ENCODE data around the gene REST. TPM values are rescaled to one million over a fixed set of nuclear protein-coding genes. Genes with fewer than 3 reads are reported as not detected.
A peak's percentile ranks its signal among the peaks of the same experiment; 100 is the strongest.

The REST gene
- total and polyA plus RNA-seq, 3 experiments from 2014 or later, result 45.2 to 177 (median 46.6) TPM

- Mint-ChIP-seq H3K27me3 (no peaks in the 10 kb centered on the region), H3K27ac (no peak overlapping the region), H3K4me1 (peaks cover 0 to 9% (median 0%) of the 10 kb centered on the region in 3 donors), H3K4me3 (no peak overlapping the region), H3K9me3 (no peaks in the 10 kb centered on the region), H3K36me3 (peaks cover 0 to 28% (median 13%) of the 10 kb centered on the region in 3 donors)
- Histone ChIP-seq H3K9me3 (ENCODE audit: low read length) (no peaks in the 10 kb centered on the region), H3K4me3 (ENCODE audit: low read length) (no peak overlapping the region), H3K27ac (ENCODE audit: low read depth, low read length) (no peak overlapping the region), H3K4me1 (ENCODE audit: insufficient read depth, low read length) (no peaks in the 10 kb centered on the region), H3K27me3 (ENCODE audit: insufficient read depth, low read length, poor library complexity, severe bottlenecking) (no peaks in the 10 kb centered on the region), H3K36me3 (ENCODE audit: insufficient read depth, low read length) (no peaks in the 10 kb centered on the region)
- DNase-seq, result no peak
- ChIA-PET POLR2A (interaction anchor here (0.6 kb wide), 1 partner anchor 57 kb away, joined by 4 read pairs; no protein-coding TSS in a partner anchor), CTCF (interaction anchor here (0.8 to 2.2 kb wide), 2 partner anchors 10 to 32 kb away, joined by 3 to 7 read pairs; no protein-coding TSS in a partner anchor)
These were observed 33.7 kb downstream of the REST start for GRCh38 chr4:56941403-56941802.

- Histone ChIP-seq H3K4me3 (ENCODE audit: low read length) (no peak overlapping the region), H3K36me3 (ENCODE audit: insufficient read depth, low read length) (no peaks in the 10 kb centered on the region), H3K4me1 (ENCODE audit: insufficient read depth, low read length) (no peaks in the 10 kb centered on the region), H3K9me3 (ENCODE audit: low read length) (no peaks in the 10 kb centered on the region), H3K27me3 (ENCODE audit: insufficient read depth, low read length, poor library complexity, severe bottlenecking) (no peaks in the 10 kb centered on the region), H3K27ac (ENCODE audit: low read depth, low read length) (no peak overlapping the region)
- H3K27me3 Mint-ChIP-seq, result no peaks in the 10 kb centered on the region
- DNase-seq, result no peak
- H3K4me3 Mint-ChIP-seq, result no peak overlapping the region
- no peaks in the 10 kb centered on the region for H3K36me3 Mint-ChIP-seq
- no peaks in the 10 kb centered on the region for H3K9me3 Mint-ChIP-seq
- H3K4me1 Mint-ChIP-seq, result no peaks in the 10 kb centered on the region
- H3K27ac Mint-ChIP-seq, result no peak overlapping the region
- ChIA-PET POLR2A (interaction anchor here (0.7 kb wide), 2 partner anchors 9 to 16 kb away, joined by 4 to 5 read pairs; no protein-coding TSS in a partner anchor), CTCF (interaction anchor here (1.3 kb wide), 1 partner anchor 9 kb away, joined by 3 read pairs; no protein-coding TSS in a partner anchor)
These were observed 46.2 kb downstream of the REST start for GRCh38 chr4:56953680-56954520.

GRCh38 chr4:56958111-56958517, 50.4 kb downstream of the REST start:
- ChIA-PET POLR2A (interaction anchor here (0.5 kb wide), 1 partner anchor 22 kb away, joined by 6 read pairs; no protein-coding TSS in a partner anchor), CTCF (no interaction called here)
- no peaks in the 10 kb centered on the region for H3K4me1 ChIP-seq (ENCODE audit: insufficient read depth, low read length)

GRCh38 chr4:56959100-56959499, 51.4 kb downstream of the REST start:
- Histone ChIP-seq H3K27ac (ENCODE audit: low read depth, low read length) (no peak overlapping the region), H3K9me3 (ENCODE audit: low read length) (no peaks in the 10 kb centered on the region), H3K4me3 (ENCODE audit: low read length) (no peak overlapping the region), H3K36me3 (ENCODE audit: insufficient read depth, low read length) (peaks cover 8% of the 10 kb centered on the region), H3K4me1 (ENCODE audit: insufficient read depth, low read length) (no peaks in the 10 kb centered on the region), H3K27me3 (ENCODE audit: insufficient read depth, low read length, poor library complexity, severe bottlenecking) (no peaks in the 10 kb centered on the region)
- peaks cover 0 to 18% (median 6%) of the 10 kb centered on the region in 3 donors for H3K36me3 Mint-ChIP-seq
- ChIA-PET POLR2A (no interaction called here), CTCF (interaction anchor here (4.3 kb wide), 1 partner anchor 17 kb away, joined by 23 read pairs; the partner anchor contains the start of genes NOA1 and POLR2B)
- H3K4me3 Mint-ChIP-seq, result no peak overlapping the region
- DNase-seq, result no peak
- H3K27ac Mint-ChIP-seq, result no peak overlapping the region
- no peaks in the 10 kb centered on the region for H3K4me1 Mint-ChIP-seq
- no peaks in the 10 kb centered on the region for H3K9me3 Mint-ChIP-seq
- no peaks in the 10 kb centered on the region for H3K27me3 Mint-ChIP-seq

More at GRCh38 chr4:56958111-56958517, 50.4 kb downstream of the REST start:
- Histone ChIP-seq H3K27me3 (ENCODE audit: insufficient read depth, low read length, poor library complexity, severe bottlenecking) (no peaks in the 10 kb centered on the region), H3K27ac (ENCODE audit: low read depth, low read length) (no peak overlapping the region), H3K36me3 (ENCODE audit: insufficient read depth, low read length) (peaks cover 8% of the 10 kb centered on the region), H3K4me3 (ENCODE audit: low read length) (no peak overlapping the region), H3K9me3 (ENCODE audit: low read length) (no peaks in the 10 kb centered on the region)
- H3K4me1 Mint-ChIP-seq, result no peaks in the 10 kb centered on the region
- H3K9me3 Mint-ChIP-seq, result no peaks in the 10 kb centered on the region
- DNase-seq, result no peak
- no peak overlapping the region for H3K4me3 Mint-ChIP-seq
- H3K27ac Mint-ChIP-seq, result peak overlapping the region in 1 of 8 donors; percentile 47
- peaks cover 0 to 13% (median 6%) of the 10 kb centered on the region in 3 donors for H3K36me3 Mint-ChIP-seq
- no peaks in the 10 kb centered on the region for H3K27me3 Mint-ChIP-seq

GRCh38 chr4:56961107-56961500, 53.4 kb downstream of the REST start:
- CTCF ChIA-PET, result interaction anchor here (0.7 to 4.3 kb wide), 3 partner anchors 13 to 19 kb away, joined by 3 to 23 read pairs (median 4); partner anchors contain the start of genes NOA1 and POLR2B
- H3K27ac Mint-ChIP-seq, result no peak overlapping the region
- no peak overlapping the region for H3K4me3 ChIP-seq (ENCODE audit: low read length)
- H3K9me3 ChIP-seq (ENCODE audit: low read length), result no peaks in the 10 kb centered on the region
- no peaks in the 10 kb centered on the region for H3K27me3 Mint-ChIP-seq
- H3K36me3 Mint-ChIP-seq, result peaks cover 6 to 35% (median 10%) of the 10 kb centered on the region in 3 donors
- H3K4me3 Mint-ChIP-seq, result no peak overlapping the region
- H3K4me1 Mint-ChIP-seq, result no peaks in the 10 kb centered on the region
- POLR2A ChIA-PET, result no interaction called here
- DNase-seq, result no peak
- no peaks in the 10 kb centered on the region for H3K27me3 ChIP-seq (ENCODE audit: insufficient read depth, low read length, poor library complexity, severe bottlenecking)
- H3K4me1 ChIP-seq (ENCODE audit: insufficient read depth, low read length), result no peaks in the 10 kb centered on the region
- no peaks in the 10 kb centered on the region for H3K9me3 Mint-ChIP-seq
- H3K27ac ChIP-seq (ENCODE audit: low read depth, low read length), result no peak overlapping the region
- peaks cover 23% of the 10 kb centered on the region for H3K36me3 ChIP-seq (ENCODE audit: insufficient read depth, low read length)

GRCh38 chr4:56971383-56971782, 63.7 kb downstream of the REST start:
- peak overlapping the region in 2 of 8 donors; percentile 17 to 71 for H3K27ac Mint-ChIP-seq
- Histone ChIP-seq H3K27me3 (ENCODE audit: insufficient read depth, low read length, poor library complexity, severe bottlenecking) (no peaks in the 10 kb centered on the region), H3K4me3 (ENCODE audit: low read length) (no peak overlapping the region), H3K9me3 (ENCODE audit: low read length) (peaks cover 4% of the 10 kb centered on the region), H3K36me3 (ENCODE audit: insufficient read depth, low read length) (peaks cover 36% of the 10 kb centered on the region), H3K4me1 (ENCODE audit: insufficient read depth, low read length) (peaks cover 23% of the 10 kb centered on the region), H3K27ac (ENCODE audit: low read depth, low read length) (no peak overlapping the region)
- DNase-seq, result no peak
- peak overlapping the region in 1 of 7 donors; percentile 54 for H3K4me3 Mint-ChIP-seq
- peaks cover 29 to 45% (median 36%) of the 10 kb centered on the region in 3 donors for H3K4me1 Mint-ChIP-seq
- no peaks in the 10 kb centered on the region for H3K27me3 Mint-ChIP-seq
- CTCF ChIA-PET, result no interaction called here
- POLR2A ChIA-PET, result no interaction called here
- peaks cover 0 to 13% (median 6%) of the 10 kb centered on the region in 5 donors for H3K9me3 Mint-ChIP-seq
- H3K36me3 Mint-ChIP-seq, result peaks cover 22 to 78% (median 32%) of the 10 kb centered on the region in 3 donors

GRCh38 chr4:56972389-56972788, 64.7 kb downstream of the REST start:
- H3K27me3 ChIP-seq (ENCODE audit: insufficient read depth, low read length, poor library complexity, severe bottlenecking), result no peaks in the 10 kb centered on the region
- ChIA-PET CTCF (no interaction called here), POLR2A (no interaction called here)
- peaks cover 30% of the 10 kb centered on the region for H3K36me3 ChIP-seq (ENCODE audit: insufficient read depth, low read length)
- peaks cover 4% of the 10 kb centered on the region for H3K9me3 ChIP-seq (ENCODE audit: low read length)
- Mint-ChIP-seq H3K27ac (no peak overlapping the region), H3K4me1 (peaks cover 32 to 49% (median 37%) of the 10 kb centered on the region in 3 donors), H3K36me3 (peaks cover 22 to 72% (median 32%) of the 10 kb centered on the region in 3 donors), H3K4me3 (peak overlapping the region in 1 of 7 donors; percentile 49), H3K27me3 (no peaks in the 10 kb centered on the region), H3K9me3 (peaks cover 0 to 13% (median 6%) of the 10 kb centered on the region in 5 donors)
- DNase-seq, result no peak
- H3K27ac ChIP-seq (ENCODE audit: low read depth, low read length), result no peak overlapping the region
- H3K4me3 ChIP-seq (ENCODE audit: low read length), result no peak overlapping the region
- H3K4me1 ChIP-seq (ENCODE audit: insufficient read depth, low read length), result peaks cover 24% of the 10 kb centered on the region

GRCh38 chr4:56972809-56973208, 65.1 kb downstream of the REST start:
- Histone ChIP-seq H3K27ac (ENCODE audit: low read depth, low read length) (no peak overlapping the region), H3K9me3 (ENCODE audit: low read length) (peaks cover 4% of the 10 kb centered on the region), H3K27me3 (ENCODE audit: insufficient read depth, low read length, poor library complexity, severe bottlenecking) (no peaks in the 10 kb centered on the region), H3K36me3 (ENCODE audit: insufficient read depth, low read length) (peaks cover 26% of the 10 kb centered on the region), H3K4me3 (ENCODE audit: low read length) (no peak overlapping the region), H3K4me1 (ENCODE audit: insufficient read depth, low read length) (peaks cover 24% of the 10 kb centered on the region)
- H3K36me3 Mint-ChIP-seq, result peaks cover 22 to 72% (median 32%) of the 10 kb centered on the region in 3 donors
- DNase-seq, result no peak
- H3K4me1 Mint-ChIP-seq, result peaks cover 35 to 52% (median 37%) of the 10 kb centered on the region in 3 donors
- H3K4me3 Mint-ChIP-seq, result peak overlapping the region in 1 of 7 donors; percentile 49
- ChIA-PET POLR2A (no interaction called here), CTCF (no interaction called here)
- no peak overlapping the region for H3K27ac Mint-ChIP-seq
- no peaks in the 10 kb centered on the region for H3K27me3 Mint-ChIP-seq
- H3K9me3 Mint-ChIP-seq, result peaks cover 0 to 13% (median 6%) of the 10 kb centered on the region in 5 donors
